Stomach (tissue), 4 donors: ENCODE measurements around the gene DCAF11.

Source experiments
- EP300 ChIP-seq: sonication (generic); formaldehyde crosslinking; IDR thresholded peaks from one replicate; pipeline ENCODE4 v1.6.1; 2017; ENCODE audit warnings: antibody characterized with exemption
- POLR2A ChIP-seq, 4 donors: fragments of 450-650 bp; IDR thresholded peaks; one replicate each; pipeline ENCODE4 v1.6.1; 2016; ENCODE audit warnings: antibody characterized with exemption in 4 of 4, control low read depth in 2 of 4, mild to moderate bottlenecking in 1 of 4, moderate library complexity in 1 of 4
- POLR2AphosphoS5 ChIP-seq, 3 donors: sonication (generic); formaldehyde crosslinking; IDR thresholded peaks; one replicate each; pipeline ENCODE4 v1.6.1; 2016; ENCODE audit warnings: antibody characterized with exemption in 3 of 3
- TF ChIP-seq, protein P1 (sequence below), 7 experiments: fragments of 450-650 bp in 4 of 7; fragments of 200-600 bp in 3 of 7; sonication (generic) in 3 of 7; IDR thresholded peaks; one replicate each; pipeline ENCODE4 v1.5.1; 2016 to 2019; ENCODE audit warnings: antibody characterized with exemption in 7 of 7, control low read depth in 2 of 7, mild to moderate bottlenecking in 1 of 7

DNA sequence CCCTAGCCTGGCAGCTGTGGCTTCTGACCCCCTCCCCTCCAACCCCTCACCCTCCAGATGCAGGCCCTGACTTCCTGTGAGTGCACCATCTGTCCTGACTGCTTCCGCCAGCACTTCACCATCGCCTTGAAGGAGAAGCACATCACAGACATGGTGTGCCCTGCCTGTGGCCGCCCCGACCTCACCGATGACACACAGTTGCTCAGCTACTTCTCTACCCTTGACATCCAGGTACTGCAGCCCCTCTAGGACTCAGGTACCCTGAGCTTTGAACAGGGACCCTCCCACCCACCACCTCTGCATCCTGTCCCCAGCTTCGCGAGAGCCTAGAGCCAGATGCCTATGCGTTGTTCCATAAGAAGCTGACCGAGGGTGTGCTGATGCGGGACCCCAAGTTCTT is 40.5 kb downstream of the DCAF11 start:
- TF ChIP-seq, protein P1, sequence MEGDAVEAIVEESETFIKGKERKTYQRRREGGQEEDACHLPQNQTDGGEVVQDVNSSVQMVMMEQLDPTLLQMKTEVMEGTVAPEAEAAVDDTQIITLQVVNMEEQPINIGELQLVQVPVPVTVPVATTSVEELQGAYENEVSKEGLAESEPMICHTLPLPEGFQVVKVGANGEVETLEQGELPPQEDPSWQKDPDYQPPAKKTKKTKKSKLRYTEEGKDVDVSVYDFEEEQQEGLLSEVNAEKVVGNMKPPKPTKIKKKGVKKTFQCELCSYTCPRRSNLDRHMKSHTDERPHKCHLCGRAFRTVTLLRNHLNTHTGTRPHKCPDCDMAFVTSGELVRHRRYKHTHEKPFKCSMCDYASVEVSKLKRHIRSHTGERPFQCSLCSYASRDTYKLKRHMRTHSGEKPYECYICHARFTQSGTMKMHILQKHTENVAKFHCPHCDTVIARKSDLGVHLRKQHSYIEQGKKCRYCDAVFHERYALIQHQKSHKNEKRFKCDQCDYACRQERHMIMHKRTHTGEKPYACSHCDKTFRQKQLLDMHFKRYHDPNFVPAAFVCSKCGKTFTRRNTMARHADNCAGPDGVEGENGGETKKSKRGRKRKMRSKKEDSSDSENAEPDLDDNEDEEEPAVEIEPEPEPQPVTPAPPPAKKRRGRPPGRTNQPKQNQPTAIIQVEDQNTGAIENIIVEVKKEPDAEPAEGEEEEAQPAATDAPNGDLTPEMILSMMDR (IDR thresholded peaks at IDR 0.05): no peak
- no peak for TF ChIP-seq POLR2A (IDR thresholded peaks at IDR 0.05)
- TF ChIP-seq POLR2AphosphoS5 (IDR thresholded peaks at IDR 0.05): no peak
- no peak for TF ChIP-seq EP300
